GM19455 (cell line): ENCODE data around the gene ADCY2.

Source experiments
- ATAC-seq: cut with Tn5 transposase; IDR thresholded peaks from one replicate; pipeline ENCODE4 v1.9.1; 2021; ENCODE audit not compliant: unreplicated experiment

Gene ADCY2

GRCh38 chr5:7586480-7586879, 190.5 kb downstream of the ADCY2 start:
- ATAC-seq, result no peak

DNA sequence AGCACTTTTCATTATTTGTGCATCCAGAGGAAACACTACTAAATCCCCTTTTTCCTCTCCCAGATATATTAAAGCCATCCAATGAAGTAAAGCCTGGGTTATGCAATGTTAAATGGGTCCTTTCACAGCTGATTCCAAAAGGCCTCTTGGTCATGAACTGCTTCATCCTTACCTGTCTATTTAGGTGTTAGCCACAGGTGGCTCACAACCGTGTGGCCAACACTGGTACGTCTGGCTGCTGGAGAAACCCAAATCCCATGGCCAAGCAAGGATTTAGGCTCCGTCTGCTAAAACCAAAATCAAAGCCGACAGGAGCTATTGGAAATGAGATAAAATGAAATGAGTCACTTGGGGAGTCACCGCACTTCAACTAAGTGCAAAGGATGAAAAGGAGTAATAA, 193.9 kb downstream of the ADCY2 start:
- no peak for ATAC-seq

DNA sequence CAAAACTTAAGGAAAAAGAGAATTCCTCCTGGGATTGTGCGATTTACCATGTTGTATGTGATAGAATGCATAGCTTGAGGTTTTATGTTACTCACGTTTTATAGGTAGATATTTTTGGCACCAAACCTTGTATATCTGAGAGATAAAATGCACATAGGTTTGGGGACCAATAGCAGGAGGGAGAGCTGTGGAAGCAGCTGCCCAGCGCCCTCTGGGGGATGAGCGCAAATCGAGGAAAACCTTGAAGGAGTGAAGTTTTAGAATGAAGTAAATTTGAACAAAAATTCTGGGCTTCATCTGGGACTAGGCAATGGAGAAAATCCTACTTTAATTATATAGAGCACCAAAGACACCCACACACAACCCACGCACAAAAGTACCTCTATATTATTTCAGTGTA, 197.0 kb downstream of the ADCY2 start:
- ATAC-seq, result no peak

DNA sequence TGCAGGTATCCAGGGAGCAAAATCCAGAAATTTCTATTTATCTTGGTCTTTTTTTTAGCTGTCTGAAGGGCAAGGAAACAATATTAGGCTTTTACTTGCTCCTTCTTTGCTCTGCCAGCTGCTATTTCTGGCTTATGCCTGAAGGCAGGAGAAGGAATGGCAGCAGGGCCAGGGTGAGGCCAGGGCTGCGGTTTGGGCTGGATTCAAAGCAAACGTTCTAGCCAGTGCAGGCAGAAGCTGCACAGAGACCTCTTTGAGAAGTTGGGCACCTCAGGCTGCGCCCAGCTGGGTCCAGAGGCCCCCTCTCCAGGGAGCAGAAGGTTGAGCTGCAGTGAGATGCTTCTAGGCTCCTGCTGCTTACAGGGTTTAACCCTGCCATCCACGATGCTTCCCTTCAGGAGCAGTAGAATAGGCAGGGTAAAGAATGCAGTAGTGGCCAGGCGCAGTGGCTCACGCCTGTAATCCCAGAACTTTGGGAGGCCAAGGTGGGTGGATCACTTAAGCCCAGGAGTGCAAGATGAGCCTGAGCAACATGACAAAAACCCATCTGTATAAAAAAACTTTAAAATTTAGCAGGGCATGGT, 201.2 kb downstream of the ADCY2 start:
- no peak for ATAC-seq

GRCh38 chr5:7606840-7607465, 211.0 kb downstream of the ADCY2 start:
- ATAC-seq, result no peak

GRCh38 chr5:7608772-7609171, 212.8 kb downstream of the ADCY2 start:
- ATAC-seq, result no peak

DNA sequence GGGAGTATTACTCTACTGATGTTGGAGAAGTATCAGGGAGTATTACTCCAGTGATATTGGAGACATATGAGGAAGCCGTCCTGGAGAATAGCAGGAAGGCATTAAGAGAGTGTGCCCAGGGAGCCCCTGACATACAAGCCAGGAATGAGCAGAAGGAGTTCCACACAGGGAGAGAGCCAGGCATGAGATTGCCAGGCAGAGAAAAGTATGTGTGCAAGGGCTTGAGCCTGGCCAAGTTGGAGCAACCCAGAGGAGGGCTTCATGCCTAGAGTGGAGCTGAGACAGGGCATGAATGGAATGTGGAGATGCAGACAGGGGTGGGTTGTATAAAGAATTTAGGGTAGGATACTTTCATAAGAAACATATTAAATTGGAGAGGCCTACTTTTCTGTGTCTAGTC, 213.8 kb downstream of the ADCY2 start:
- no peak for ATAC-seq

DNA sequence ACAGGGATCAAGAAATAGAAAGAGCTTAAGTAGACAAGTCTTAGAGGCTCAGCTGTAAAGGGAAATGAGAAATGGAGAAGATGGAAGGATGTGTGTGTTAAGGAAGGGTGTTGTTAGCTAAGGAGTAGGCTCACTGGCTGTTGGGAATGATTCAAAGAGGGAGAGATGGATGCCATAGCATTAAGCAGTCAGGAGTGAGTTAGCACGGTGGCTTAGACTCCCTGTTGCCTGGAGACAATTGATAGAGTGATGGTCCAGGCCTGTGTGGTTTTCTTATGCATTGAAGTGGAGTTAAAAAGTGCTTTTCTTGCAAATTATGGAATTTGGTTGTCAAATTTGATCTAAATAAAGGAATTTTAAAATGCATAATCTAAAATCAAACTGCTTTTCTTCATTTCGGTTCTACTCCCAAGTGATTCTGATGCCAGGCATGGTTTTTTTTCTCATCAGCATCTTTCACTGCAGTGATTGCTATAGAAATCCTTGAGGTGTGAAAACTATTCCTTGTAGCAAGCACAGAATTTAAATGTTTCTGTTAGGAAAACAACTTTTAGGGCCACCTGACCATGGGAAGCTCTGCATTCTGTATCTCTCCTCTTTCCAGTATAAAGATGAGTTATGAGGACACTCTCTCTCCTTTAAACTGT, 214.7 kb downstream of the ADCY2 start:
- ATAC-seq, result no peak

DNA sequence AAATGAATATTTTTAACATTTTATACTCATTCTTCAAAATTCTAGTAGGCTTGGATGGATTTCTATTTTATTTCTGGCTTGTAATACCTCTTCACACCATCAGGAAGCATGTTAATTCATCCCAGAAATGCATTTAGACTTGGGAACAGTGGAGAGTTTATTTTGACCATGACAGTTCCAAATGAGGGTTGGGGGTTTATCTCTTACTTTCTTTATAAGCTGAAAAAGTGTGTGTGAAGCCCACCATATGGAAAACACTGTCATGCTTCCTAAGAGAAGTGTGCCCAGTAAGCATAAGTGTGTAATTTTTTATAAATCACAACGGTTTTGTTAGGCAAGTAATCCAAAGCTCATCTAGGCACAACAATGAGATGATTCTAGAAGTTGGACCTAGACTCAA, 215.6 kb downstream of the ADCY2 start:
- ATAC-seq, result no peak

GRCh38 chr5:7615566-7616061, 219.7 kb downstream of the ADCY2 start:
- ATAC-seq, result no peak

GRCh38 chr5:7616897-7617296, 221.0 kb downstream of the ADCY2 start:
- ATAC-seq, result no peak

DNA sequence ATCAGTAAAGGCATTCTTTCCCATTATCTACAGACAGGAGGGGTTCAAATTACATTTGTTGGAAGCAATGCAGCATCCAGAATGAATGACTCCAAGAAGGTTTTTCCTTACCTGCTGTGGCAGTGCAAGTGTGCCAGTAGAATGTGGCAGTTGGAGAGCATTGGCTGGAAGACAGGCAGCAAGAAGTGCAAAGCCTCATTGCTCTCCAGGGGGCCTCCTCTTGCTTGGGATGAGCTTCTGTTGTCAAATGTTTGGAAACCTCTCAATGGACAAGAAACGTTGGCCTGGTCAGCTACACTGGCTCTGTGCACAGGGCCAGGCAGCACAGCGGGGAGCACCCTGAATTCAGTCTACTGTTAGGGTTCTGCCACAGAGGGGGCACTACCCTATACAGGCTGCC, 226.6 kb downstream of the ADCY2 start:
- no peak for ATAC-seq

DNA sequence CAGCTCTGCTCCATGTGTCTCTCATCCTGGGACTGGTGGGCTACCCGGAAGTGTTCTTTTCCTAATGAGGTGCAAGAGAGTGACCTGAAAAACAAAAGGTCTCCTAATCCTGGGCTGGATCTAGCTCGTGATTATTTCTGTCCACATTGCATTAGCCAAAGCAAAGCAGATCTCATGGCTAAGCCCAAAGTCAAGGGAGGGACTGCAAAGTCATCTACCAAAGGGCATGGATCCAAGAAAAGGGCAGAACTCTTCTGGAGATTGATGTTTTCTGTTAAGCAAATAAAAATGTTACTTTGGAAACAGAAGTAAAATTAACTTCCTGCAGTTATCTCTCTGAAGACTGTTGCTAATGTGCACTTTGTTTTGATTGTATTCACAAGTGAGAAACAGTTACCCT, 229.8 kb downstream of the ADCY2 start:
- ATAC-seq, result no peak

GRCh38 chr5:7628248-7628647, 232.3 kb downstream of the ADCY2 start:
- ATAC-seq, result no peak

DNA sequence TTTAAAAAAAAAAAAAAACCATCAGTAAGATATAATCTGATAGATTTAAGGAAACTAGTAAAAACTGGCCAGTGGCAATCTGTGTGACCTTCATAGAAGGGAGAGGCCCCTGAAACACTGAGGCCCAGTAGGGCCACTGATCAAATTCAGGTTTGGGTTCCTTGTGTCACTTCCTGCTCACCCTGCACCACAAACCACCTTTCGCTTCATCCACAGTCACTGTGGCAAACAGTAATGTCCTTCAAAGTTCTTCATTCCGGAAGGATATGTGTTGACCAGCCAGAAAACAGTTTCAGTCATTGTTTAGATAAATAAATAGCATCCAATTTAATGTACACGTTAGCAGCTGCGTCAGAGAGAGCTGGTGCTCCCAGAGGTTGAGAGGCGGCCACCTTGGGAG, 232.9 kb downstream of the ADCY2 start:
- no peak for ATAC-seq

DNA sequence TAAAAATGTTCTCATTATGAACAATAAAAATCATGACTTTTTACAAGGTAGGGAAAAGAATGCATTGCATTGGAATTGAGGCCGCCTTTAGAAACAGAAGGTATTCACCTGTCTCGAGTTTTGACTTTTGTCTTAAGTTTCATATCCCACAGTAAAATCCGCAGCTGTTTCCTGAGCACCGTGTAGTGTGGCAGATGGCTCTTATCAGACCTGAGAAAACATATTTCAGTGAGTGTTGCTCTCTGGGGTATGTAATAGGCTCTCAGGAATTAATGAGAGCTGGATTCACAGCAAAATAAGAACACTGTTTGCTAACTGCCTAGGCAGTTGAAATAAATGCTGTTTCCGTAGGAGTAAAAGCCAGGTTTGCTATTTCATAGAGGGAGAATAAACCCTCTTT, 233.6 kb downstream of the ADCY2 start:
- no peak for ATAC-seq

- ATAC-seq, result no peak
These were observed 238.9 kb downstream of the ADCY2 start for GRCh38 chr5:7634837-7635236.

DNA sequence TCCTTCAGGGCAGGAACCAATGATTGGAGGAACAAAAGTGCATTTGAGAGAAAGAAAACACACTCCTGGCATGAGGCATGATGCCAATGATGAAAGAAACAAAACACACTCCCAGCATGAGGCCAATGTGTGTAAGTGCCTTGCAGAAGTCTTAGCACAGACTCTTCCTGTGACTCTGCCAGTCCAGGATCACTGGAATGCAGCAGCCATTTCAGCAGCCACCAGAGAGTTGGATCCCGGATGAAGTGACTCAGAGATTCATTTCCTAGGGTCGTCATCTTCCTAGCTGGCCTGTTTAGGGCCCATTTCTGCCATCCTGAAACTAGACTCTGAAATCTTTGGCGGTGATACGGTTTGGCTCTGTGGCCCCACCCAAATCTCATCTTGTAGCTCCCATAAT, 242.5 kb downstream of the ADCY2 start:
- ATAC-seq, result no peak

- ATAC-seq, result no peak
These were observed 246.1 kb downstream of the ADCY2 start for GRCh38 chr5:7642029-7642428.

GRCh38 chr5:7644723-7645122, 248.8 kb downstream of the ADCY2 start:
- no peak for ATAC-seq

DNA sequence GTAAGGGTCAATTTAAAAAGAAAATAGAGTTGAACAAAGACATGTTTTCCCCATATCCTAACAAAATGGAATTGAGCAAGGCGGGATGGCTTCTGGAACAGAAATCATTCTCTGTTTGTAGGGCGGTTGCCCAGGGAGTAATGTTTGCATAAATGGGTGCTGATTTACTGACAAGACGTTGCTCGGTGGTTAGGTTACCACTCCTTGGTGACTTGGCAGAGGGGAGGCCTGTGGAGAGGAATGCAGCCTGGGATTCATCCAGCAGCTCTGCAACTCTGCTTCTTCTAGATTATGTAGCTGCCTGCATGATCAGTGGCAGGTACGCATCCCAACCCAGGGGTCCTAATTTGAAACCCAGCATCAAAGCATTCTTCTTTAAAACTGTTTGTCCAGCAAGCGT, 254.8 kb downstream of the ADCY2 start:
- ATAC-seq, result no peak

DNA sequence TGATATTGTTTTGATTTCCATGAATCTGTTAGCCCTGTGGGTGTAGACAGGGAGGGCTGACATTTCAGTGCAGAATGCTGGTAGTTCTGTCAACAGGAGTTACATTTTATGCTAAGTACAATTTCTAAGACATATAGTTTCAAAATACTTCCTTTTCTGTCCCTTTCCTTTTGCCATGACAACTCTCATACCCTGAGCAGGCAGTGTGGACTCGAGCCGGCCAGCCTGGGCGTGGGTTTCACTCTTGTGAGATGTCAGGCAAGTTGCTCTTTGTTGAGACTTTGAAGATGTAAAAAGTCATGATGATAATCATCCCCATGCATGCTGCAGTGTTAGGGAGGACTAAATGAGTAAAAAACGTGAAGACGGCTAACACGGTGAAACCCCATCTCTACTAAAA, 257.1 kb downstream of the ADCY2 start:
- ATAC-seq, result no peak

GRCh38 chr5:7657153-7657552, 261.2 kb downstream of the ADCY2 start:
- no peak for ATAC-seq
